Body of pancreas (tissue), 4 donors: ENCODE measurements around the gene LMAN2. TPM values are rescaled to one million over a fixed set of nuclear protein-coding genes. Genes with fewer than 3 reads are reported as not detected.

Experiments
- ATAC-seq: fragments of 150-250 bp; one replicate; pipeline ENCODE4 v1.9.1; 2016
- DNase-seq, 4 donors: peaks; one replicate each; pipeline ENCODE4 v3.0.0-alpha.2; 2019
- H3K27ac ChIP-seq, 4 donors: fragments of 200-600 bp; sonication (generic); 1 replicate in 3 of 4; 2 replicates in 1 of 4; pipeline versions ENCODE4 v1.5.1 to v1.6.1; 2016 to 2019; ENCODE audit warnings: mild to moderate bottlenecking in 1 of 4, mixed read lengths in 1 of 4, moderate library complexity in 1 of 4
- H3K27me3 ChIP-seq, 2 donors: fragments of 200-600 bp; sonication (generic); one replicate each; pipeline ENCODE4 v1.6.0; 2016; ENCODE audit warnings: mild to moderate bottlenecking in 1 of 2
- H3K36me3 ChIP-seq, 2 donors: fragments of 200-600 bp; sonication (generic); replicated peaks in 1 of 2; 2 replicates each; pipeline ENCODE4 v1.5.1; 2016; ENCODE audit warnings: low read depth in 2 of 2; ENCODE audit not compliant: insufficient read depth in 1 of 2
- H3K4me1 ChIP-seq: fragments of 200-600 bp; sonication (generic); one replicate; pipeline ENCODE4 v1.6.0; 2016
- H3K4me3 ChIP-seq, 2 donors: fragments of 200-600 bp; sonication (generic); 1 replicate in 1 of 2; 2 replicates in 1 of 2; pipeline ENCODE4 v1.5.1; 2016 to 2019
- H3K9me3 ChIP-seq, 3 donors: fragments of 200-600 bp; sonication (generic); 1 replicate in 2 of 3; 2 replicates in 1 of 3; pipeline ENCODE4 v1.5.1; 2016
- POLR2A ChIP-seq, 3 donors: fragments of 450-650 bp; IDR thresholded peaks; one replicate each; pipeline ENCODE4 v1.6.1; 2016; ENCODE audit warnings: antibody characterized with exemption in 3 of 3, mild to moderate bottlenecking in 2 of 3
- WGBS, 2 donors: methylation state at CpG; one replicate each; pipeline ENCODE4 v1.1.5; 2017; 5-methylcytosine and 5-hydroxymethylcytosine counted together
- intact Hi-C: fragments of 100-400 bp; cut with DNase I; formaldehyde crosslinking; loops from one replicate; pipeline ENCODE4 v1.15.1; 2023
- total RNA-seq, 2 donors: library from RNA; depleted of rRNA; stranded (reverse); fragments of >200 nt; gene quantifications; one replicate each; pipeline ENCODE4 v1.1.0, GENCODE V29; 2016
- TF ChIP-seq, protein P1 (sequence below), 7 experiments: fragments of 450-650 bp in 4 of 7; fragments of 200-600 bp in 3 of 7; sonication (generic) in 3 of 7; IDR thresholded peaks; one replicate each; pipeline ENCODE4 v1.5.1; 2016 to 2019; ENCODE audit warnings: antibody characterized with exemption in 7 of 7

Gene LMAN2
- total RNA-seq, 2 donors from 2014 or later: 218 to 227 TPM

DNA sequence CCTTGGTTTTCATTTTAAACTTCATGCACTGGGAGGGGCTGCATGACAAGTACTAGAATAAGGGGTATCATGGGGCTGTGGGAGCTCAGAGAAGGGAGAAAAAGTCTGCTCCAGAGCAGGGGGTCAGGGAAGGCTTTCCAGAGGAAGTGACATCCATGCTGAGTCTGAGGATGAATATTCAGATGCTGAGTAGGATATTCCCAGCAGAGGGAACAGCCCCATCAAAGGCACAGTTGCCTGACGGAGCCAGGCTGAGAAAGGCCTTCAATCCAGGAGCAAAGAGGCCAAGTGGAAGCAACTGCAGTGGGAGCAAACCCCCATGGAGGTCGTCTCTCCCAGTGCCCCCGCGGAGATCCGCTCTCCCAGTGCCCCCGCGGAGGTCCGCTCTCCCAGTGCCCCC is 44.6 kb upstream of the LMAN2 start:
- Histone ChIP-seq H3K36me3 (no peaks in the 10 kb centered on the region), H3K9me3 (no peaks in the 10 kb centered on the region), H3K4me3 (no peak overlapping the region), H3K27me3 (peaks cover 0 to 18% of the 10 kb centered on the region in 2 donors), H3K4me1 (peaks cover 8% of the 10 kb centered on the region), H3K27ac (no peak overlapping the region)
- no peak for TF ChIP-seq POLR2A (IDR thresholded peaks at IDR 0.05)
- TF ChIP-seq, protein P1, sequence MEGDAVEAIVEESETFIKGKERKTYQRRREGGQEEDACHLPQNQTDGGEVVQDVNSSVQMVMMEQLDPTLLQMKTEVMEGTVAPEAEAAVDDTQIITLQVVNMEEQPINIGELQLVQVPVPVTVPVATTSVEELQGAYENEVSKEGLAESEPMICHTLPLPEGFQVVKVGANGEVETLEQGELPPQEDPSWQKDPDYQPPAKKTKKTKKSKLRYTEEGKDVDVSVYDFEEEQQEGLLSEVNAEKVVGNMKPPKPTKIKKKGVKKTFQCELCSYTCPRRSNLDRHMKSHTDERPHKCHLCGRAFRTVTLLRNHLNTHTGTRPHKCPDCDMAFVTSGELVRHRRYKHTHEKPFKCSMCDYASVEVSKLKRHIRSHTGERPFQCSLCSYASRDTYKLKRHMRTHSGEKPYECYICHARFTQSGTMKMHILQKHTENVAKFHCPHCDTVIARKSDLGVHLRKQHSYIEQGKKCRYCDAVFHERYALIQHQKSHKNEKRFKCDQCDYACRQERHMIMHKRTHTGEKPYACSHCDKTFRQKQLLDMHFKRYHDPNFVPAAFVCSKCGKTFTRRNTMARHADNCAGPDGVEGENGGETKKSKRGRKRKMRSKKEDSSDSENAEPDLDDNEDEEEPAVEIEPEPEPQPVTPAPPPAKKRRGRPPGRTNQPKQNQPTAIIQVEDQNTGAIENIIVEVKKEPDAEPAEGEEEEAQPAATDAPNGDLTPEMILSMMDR (IDR thresholded peaks at IDR 0.05): no peak
- intact Hi-C loops: loop anchor here (5.0 kb wide), 1 partner anchor 56 kb away; no protein-coding TSS in a partner anchor
- no peak for DNase-seq
- no peak for ATAC-seq
- 37 to 56% methylated on average over 5 to 8 of the region's 8 CpGs for WGBS, 2 donors

DNA sequence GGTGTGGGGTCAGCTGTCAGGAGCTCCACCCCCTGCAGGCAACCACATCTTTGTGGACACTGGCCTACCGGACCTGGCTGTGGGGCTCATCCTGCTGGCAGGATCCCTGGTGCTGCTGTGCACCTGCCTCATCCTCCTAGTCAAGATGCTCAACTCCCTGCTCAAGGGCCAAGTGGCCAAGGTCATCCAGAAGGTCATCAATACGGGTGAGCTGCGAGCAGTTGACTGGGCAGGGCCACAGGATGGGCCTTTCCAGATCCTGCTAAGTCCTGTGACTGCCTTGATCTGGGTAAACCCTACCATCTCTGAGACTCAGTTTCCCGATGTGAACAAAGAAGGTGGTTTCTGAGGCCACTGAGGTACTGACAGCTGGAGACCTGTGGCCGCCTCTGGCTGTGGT is 42.5 kb upstream of the LMAN2 start:
- Histone ChIP-seq H3K36me3 (no peaks in the 10 kb centered on the region), H3K9me3 (no peaks in the 10 kb centered on the region), H3K27ac (no peak overlapping the region), H3K4me3 (no peak overlapping the region), H3K4me1 (no peaks in the 10 kb centered on the region), H3K27me3 (no peaks in the 10 kb centered on the region)
- DNase-seq (no peak), ATAC-seq (no peak)
- intact Hi-C loops: no loop called here
- no peak for TF ChIP-seq POLR2A (IDR thresholded peaks at IDR 0.05)
- TF ChIP-seq, protein P1 (IDR thresholded peaks at IDR 0.05): no peak
- WGBS, 2 donors: 0 to 56% methylated on average over 1 to 5 of the region's 5 CpGs

DNA sequence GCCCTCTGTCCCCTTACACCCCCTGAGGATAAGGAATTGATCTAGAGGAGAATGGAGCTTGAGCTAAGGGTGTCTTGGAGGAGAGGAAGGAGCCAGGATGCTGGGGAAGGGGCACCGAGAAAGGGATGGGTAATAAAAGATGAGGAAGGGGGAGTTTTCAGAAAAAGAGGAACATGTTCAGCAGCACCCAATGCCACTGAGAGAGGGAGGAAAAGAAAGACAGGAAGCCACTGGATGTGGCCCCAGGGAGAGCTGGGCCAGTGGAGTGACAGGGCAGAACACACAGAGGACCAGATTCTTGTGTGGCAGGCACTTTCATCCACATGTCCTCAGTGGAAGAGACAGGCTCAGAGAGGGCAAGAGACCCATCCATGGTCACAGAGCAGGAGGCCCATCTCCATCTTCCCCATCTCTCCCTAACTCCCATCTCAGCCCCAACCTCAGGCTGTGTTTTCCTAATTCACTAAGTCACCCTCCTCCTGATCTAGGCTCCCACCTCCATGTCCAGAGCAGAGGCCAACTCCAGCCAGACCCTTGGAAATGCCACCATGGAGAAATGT is 41.8 kb upstream of the LMAN2 start:
- H3K4me1 ChIP-seq: no peaks in the 10 kb centered on the region
- intact Hi-C loops: no loop called here
- no peaks in the 10 kb centered on the region for H3K27me3 ChIP-seq
- no peak for ATAC-seq
- TF ChIP-seq POLR2A (IDR thresholded peaks at IDR 0.05): no peak
- TF ChIP-seq, protein P1 (IDR thresholded peaks at IDR 0.05): no peak
- no peak overlapping the region for H3K4me3 ChIP-seq
- no peak for DNase-seq
- WGBS, 2 donors: 50 to 63% methylated on average over 1 of the region's 1 CpG
- no peaks in the 10 kb centered on the region for H3K36me3 ChIP-seq
- H3K27ac ChIP-seq: no peak overlapping the region
- no peaks in the 10 kb centered on the region for H3K9me3 ChIP-seq

- no peak for DNase-seq
- H3K4me3 ChIP-seq: no peak overlapping the region
- H3K27ac ChIP-seq: no peak overlapping the region
- WGBS, 2 donors: 71 to 76% methylated on average over 5 of the region's 5 CpGs
- no peaks in the 10 kb centered on the region for H3K4me1 ChIP-seq
- intact Hi-C loops: no loop called here
- H3K27me3 ChIP-seq: no peaks in the 10 kb centered on the region
- TF ChIP-seq POLR2A (IDR thresholded peaks at IDR 0.05): no peak
- TF ChIP-seq, protein P1 (IDR thresholded peaks at IDR 0.05): no peak
- no peak for ATAC-seq
- no peaks in the 10 kb centered on the region for H3K36me3 ChIP-seq
- no peaks in the 10 kb centered on the region for H3K9me3 ChIP-seq
Measured at GRCh38 chr5:177392765-177393164, 41.3 kb upstream of the LMAN2 start.
